ENCODE measurements around the gene PTGS1.

DNA sequence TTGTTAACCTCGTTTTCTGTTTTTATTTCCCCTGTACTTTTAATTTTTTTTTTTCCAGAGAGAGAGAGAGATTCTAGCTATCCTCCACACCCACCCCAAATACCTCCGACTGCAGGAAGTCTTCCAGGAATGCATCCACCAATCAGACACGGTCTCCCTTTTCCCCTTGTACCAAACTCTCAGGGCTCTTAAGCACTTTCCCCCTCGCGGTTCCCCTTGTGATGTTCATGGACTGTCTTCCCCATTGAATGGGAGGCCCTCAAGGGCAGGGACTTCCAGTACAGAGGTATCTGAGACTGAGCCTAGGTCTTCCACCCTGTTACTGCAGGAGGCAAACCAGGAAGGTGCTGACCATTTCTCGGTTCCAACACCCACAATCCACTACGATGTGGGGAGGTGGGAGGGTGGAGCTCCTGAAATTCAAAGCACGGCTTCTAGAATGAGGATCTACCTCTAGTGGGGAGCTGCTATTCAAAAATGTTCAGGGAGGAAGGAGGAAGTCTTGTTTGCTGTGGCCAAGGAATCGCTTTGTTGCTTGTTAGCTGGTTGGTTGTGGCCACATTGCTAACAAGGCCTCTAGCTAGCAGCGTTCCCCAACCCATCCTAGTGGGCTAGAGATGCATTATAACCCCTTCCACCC, 37.5 kb upstream of the PTGS1 start:
- TF ChIP-seq CTCF (IDR thresholded peaks at IDR 0.05): no peak
- TF ChIP-seq POLR2A (IDR thresholded peaks at IDR 0.05): no peak
